ENCODE results near the gene ARNT2.
A peak's percentile ranks its signal among the peaks of the same experiment; 100 is the strongest.
"Not testable (repeated sequence)": the region's sequence is repeated elsewhere in the genome, so short reads cannot be mapped to it uniquely, and the experiment has no call there.

Gene ARNT2

GRCh38 chr15:80633221-80633620 is 229.0 kb downstream of the ARNT2 start:
- DNase-seq = no peak

DNA sequence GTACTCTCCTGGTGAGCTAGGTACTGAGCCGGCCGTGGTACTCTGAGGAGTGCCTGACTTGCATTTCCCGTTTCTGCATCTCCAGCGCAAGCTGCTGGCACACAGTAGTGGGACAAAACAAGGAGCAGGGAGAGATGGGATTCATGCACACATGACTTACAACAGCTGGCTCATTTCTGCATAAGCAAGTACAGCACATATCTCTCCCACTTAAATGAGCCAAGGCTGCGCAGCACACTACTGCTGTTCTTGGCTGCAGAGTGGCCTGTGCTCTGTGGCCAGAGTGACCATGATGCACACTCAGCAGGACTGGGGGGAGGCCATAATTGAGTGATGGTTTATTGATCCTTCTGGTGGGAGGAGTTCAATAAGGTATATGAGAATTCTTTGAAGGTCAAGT is 231.8 kb downstream of the ARNT2 start:
- no peak for DNase-seq

DNA sequence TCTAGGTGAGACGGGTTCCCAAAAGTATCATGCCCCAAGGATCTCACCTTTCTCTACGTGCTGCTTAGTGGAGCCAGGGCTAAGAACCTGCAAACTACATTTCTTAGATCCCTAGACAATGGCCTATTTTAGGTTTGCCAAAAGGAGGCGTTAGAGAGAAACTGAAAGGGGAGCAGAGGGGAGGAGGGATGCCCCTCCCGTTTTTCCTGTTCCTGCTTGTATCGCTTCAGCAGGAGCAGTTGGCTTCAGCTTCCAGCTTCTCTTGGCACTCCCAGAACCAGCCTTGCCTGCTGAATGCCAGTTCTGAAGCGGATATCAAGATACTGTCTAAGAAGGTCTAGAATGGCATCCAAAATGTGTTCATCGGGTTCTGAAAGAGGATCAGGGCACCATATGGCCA is 232.5 kb downstream of the ARNT2 start:
- DNase-seq = peak; percentile 5 to 15

GRCh38 chr15:80637747-80638146 is 233.6 kb downstream of the ARNT2 start:
- DNase-seq = no peak

DNA sequence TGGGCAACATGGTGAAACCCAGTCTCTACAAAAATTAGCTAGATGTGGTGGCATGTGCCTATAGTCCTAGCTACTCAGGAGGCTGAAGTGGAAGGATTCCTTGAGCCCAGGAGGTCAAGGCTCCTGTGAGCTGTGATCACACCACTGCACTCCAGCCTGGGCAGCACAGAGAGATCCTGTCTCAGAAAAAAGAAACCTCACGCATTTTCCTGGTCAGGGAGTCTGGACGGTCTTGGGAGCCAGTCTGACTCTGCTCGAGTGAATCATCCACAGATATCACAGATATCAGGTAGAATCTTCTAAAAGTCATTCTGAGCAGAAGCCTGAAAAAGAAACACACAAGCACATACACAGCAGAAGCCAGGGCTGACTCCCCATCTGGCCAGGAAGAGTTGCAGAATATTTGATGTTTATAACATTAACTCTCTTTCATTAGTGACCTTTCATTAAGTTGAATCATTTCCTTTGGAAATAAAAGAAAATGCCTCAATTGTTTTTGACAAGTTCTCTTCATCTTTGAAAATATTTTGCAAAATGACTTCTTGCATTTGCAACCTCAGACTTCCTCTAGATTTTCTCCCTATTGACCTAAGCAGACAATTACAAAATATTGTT is 234.5 kb downstream of the ARNT2 start:
- DNase-seq = no peak

DNA sequence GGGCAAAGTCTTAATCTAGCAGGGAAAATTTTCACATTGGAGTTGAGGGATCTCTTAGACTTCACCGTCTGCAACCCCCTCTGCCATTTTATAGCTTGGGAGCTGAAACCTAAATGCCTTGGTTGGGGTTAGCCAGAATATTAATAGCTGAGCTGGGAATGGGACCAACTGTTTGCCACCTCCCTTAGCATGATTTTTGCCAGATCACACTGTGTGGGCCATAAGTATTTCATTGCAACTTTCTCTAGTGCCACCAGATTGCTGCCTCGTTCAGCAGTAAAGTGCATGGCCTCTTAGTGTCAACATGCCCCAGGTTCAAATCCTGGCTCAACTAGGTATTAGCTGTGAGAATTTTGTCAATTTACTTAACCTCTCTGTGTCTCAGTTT is 235.0 kb downstream of the ARNT2 start:
- DNase-seq = no peak

DNA sequence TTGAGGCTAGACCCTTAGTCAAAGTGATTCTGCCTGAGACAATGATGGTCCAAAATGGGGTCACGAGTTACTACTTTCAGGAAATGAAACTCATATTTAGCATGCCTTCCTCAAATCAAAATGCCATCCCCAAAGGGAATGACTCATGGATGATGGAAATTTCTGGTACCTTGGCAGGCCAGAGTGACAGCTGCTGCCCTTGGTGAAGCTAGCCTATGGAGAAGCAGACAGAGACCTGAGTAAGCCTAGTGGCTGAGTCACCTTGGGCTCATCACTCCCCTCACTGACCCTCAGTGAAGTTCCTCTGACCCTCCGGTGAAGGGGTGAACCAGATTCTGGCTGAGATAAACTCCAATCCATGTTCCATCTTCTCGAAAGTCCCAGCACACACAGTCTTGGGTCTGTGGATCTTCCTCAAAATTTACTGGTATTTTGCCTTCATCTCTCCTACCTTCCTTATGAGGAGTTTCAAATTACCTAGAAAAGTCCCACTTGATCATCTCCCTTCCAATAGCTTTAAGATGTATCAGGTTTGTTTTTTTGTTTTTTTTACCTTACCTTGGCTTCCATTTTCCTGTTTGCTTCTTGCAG is 236.4 kb downstream of the ARNT2 start:
- DNase-seq = no peak

DNA sequence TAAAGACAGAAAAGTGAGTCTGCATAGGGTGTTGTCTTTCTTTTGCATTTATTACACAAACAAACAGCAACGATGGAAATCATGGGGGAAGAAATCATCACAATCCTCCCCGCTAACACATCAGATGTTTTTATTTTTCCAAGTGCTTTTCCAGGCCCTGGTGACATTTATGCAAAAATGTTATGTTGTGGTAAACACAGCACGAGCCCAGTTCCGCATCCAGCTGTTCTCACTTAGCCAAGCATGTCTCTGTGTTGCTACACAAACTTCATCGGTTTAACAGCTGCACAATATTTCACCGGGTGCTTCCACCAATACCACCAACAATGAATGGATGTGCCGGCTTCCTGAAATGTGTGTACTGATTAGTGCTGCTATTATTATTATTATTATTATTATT is 237.2 kb downstream of the ARNT2 start:
- no peak for DNase-seq

GRCh38 chr15:80643431-80643951 is 239.3 kb downstream of the ARNT2 start:
- peak; percentile 95 to 97 for DNase-seq

GRCh38 chr15:80645494-80646065 is 241.4 kb downstream of the ARNT2 start:
- DNase-seq = peak; percentile 34 to 39

GRCh38 chr15:80647424-80647823 is 243.2 kb downstream of the ARNT2 start:
- not testable (repeated sequence) for DNase-seq

Data from AML-193 (cell line).